WTC11 (cell line): ENCODE measurements around the gene PPP2R1B. TPM values are rescaled to one million over a fixed set of nuclear protein-coding genes. Genes with fewer than 3 reads are reported as not detected.

Source experiments
- ATAC-seq: fragments of 200-7000 bp; cut with Tn5 transposase; 2 replicates; pipeline ENCODE4 v1.10.0; 2021; ENCODE audit warnings: mild to moderate bottlenecking, moderate library complexity
- CTCF ChIA-PET: fragments of 300-600 bp; sonication (Branson Sonifier 250); formaldehyde crosslinking; loops from one replicate; lab custom pipeline; 2021; ENCODE audit warnings: antibody characterized with exemption; lab: Charles Lee
- POLR2A ChIA-PET: fragments of 350-600 bp; sonication (Branson Sonifier 250); formaldehyde crosslinking; loops from one replicate; lab custom pipeline; 2021; ENCODE audit warnings: antibody characterized with exemption; lab: Charles Lee
- DNase-seq: peaks from one replicate; pipeline ENCODE4 v3.0.0; 2021; ENCODE audit warnings: low spot score
- H3K27ac Mint-ChIP-seq: 2 replicates; pipeline ENCODE4 v1.8.0; 2021; ENCODE audit warnings: mixed read lengths
- H3K27me3 Mint-ChIP-seq: 2 replicates; pipeline ENCODE4 v1.8.0; 2021; ENCODE audit warnings: low read depth, mild to moderate bottlenecking, moderate library complexity, mixed read lengths
- H3K36me3 Mint-ChIP-seq: 2 replicates; pipeline ENCODE4 v1.8.0; 2021; ENCODE audit warnings: mixed read lengths
- H3K4me1 Mint-ChIP-seq: 2 replicates; pipeline ENCODE4 v1.8.0; 2022; ENCODE audit warnings: mixed read lengths
- H3K4me3 Mint-ChIP-seq: 2 replicates; pipeline ENCODE4 v1.8.0; 2021; ENCODE audit warnings: mild to moderate bottlenecking, moderate library complexity, mixed read lengths
- H3K9me3 Mint-ChIP-seq: 2 replicates; pipeline ENCODE4 v1.8.0; 2021; ENCODE audit warnings: mixed read lengths
- ATF1 ChIP-seq: sonication (generic); formaldehyde crosslinking; IDR thresholded peaks from 2 replicates; pipeline ENCODE4 v1.8.1; 2023; ENCODE audit warnings: mild to moderate bottlenecking, moderate library complexity, missing genetic modification reagents
- CREB1 ChIP-seq: sonication (generic); formaldehyde crosslinking; IDR thresholded peaks from 2 replicates; pipeline ENCODE4 v1.8.0; 2023; ENCODE audit warnings: mild to moderate bottlenecking, missing genetic modification reagents
- ETV6 ChIP-seq: sonication (generic); formaldehyde crosslinking; IDR thresholded peaks from 2 replicates; pipeline ENCODE4 v1.8.1; 2022; ENCODE audit warnings: mild to moderate bottlenecking, missing genetic modification reagents
- FOXJ3 ChIP-seq: sonication (generic); formaldehyde crosslinking; IDR thresholded peaks from 2 replicates; pipeline ENCODE4 v1.9.0; 2021; ENCODE audit warnings: missing genetic modification reagents, mild to moderate bottlenecking, borderline replicate concordance
- GRHL2 ChIP-seq: fragments of 250-450 bp; sonication (Bioruptor Pico); IDR thresholded peaks from 2 replicates; pipeline ENCODE4 v1.8.0; 2022; ENCODE audit warnings: mild to moderate bottlenecking, moderate library complexity; ENCODE audit not compliant: insufficient replicate concordance, severe bottlenecking
- GTF2I ChIP-seq: fragments of 250-450 bp; sonication (Bioruptor Pico); conservative IDR thresholded peaks from 2 replicates; pipeline ENCODE4 v1.4.0; 2021; ENCODE audit warnings: mild to moderate bottlenecking
- MYBL2 ChIP-seq: sonication (generic); formaldehyde crosslinking; IDR thresholded peaks from 2 replicates; pipeline ENCODE4 v1.8.1; 2023; ENCODE audit warnings: mild to moderate bottlenecking, moderate library complexity, missing genetic modification reagents
- NR3C1 ChIP-seq: sonication (generic); formaldehyde crosslinking; conservative IDR thresholded peaks from 2 replicates; pipeline ENCODE4 v1.8.1; 2023; ENCODE audit warnings: low read depth, mild to moderate bottlenecking, missing genetic modification reagents
- OVOL2 ChIP-seq: fragments of 250-450 bp; sonication (Bioruptor Pico); IDR thresholded peaks from 2 replicates; pipeline ENCODE4 v1.9.0; 2021; ENCODE audit warnings: mild to moderate bottlenecking, borderline replicate concordance
- PRRX2 ChIP-seq: fragments of 250-450 bp; sonication (Bioruptor Pico); IDR thresholded peaks from 2 replicates; pipeline ENCODE4 v1.8.0; 2021; ENCODE audit warnings: mild to moderate bottlenecking
- RELA ChIP-seq: sonication (generic); formaldehyde crosslinking; IDR thresholded peaks from 2 replicates; pipeline ENCODE4 v1.8.1; 2022; ENCODE audit warnings: missing genetic modification reagents, mild to moderate bottlenecking, borderline replicate concordance
- SMAD4 ChIP-seq: sonication (generic); formaldehyde crosslinking; IDR thresholded peaks from 2 replicates; pipeline ENCODE4 v1.8.0; 2022; ENCODE audit warnings: mild to moderate bottlenecking, missing genetic modification reagents
- ZBTB21 ChIP-seq: sonication (generic); formaldehyde crosslinking; IDR thresholded peaks from 2 replicates; pipeline ENCODE4 v1.8.1; 2023; ENCODE audit warnings: mild to moderate bottlenecking, missing genetic modification reagents, borderline replicate concordance
- ZNF138 ChIP-seq: sonication (generic); formaldehyde crosslinking; conservative IDR thresholded peaks from 2 replicates; pipeline ENCODE4 v1.8.1; 2022; ENCODE audit warnings: mild to moderate bottlenecking, moderate library complexity, missing genetic modification reagents
- ZNF232 ChIP-seq: sonication (generic); formaldehyde crosslinking; IDR thresholded peaks from 2 replicates; pipeline ENCODE4 v1.8.0; 2022; ENCODE audit warnings: mild to moderate bottlenecking, missing genetic modification reagents
- ZNF416 ChIP-seq: fragments of 250-450 bp; sonication (Bioruptor Pico); IDR thresholded peaks from 2 replicates; pipeline ENCODE4 v1.9.0; 2021; ENCODE audit warnings: mild to moderate bottlenecking, inconsistent platforms
- ZNF671 ChIP-seq: fragments of 250-450 bp; sonication (Bioruptor Pico); IDR thresholded peaks from 2 replicates; pipeline ENCODE4 v1.8.0; 2021; ENCODE audit warnings: mild to moderate bottlenecking
- total RNA-seq: library from RNA; stranded (reverse); gene quantifications from 3 replicates; pipeline ENCODE4 v1.2.3, GENCODE V29; 2021
- TF ChIP-seq, protein P1 (sequence below): fragments of 250-450 bp; sonication (Bioruptor Pico); IDR thresholded peaks from 2 replicates; pipeline ENCODE4 v1.9.0; 2021; ENCODE audit warnings: mild to moderate bottlenecking
- TF ChIP-seq, protein P2 (sequence below): sonication (generic); formaldehyde crosslinking; IDR thresholded peaks from 2 replicates; pipeline ENCODE4 v1.8.1; 2022; ENCODE audit warnings: low read depth, missing genetic modification reagents, borderline replicate concordance
- TF ChIP-seq, protein P3 (sequence below): sonication (generic); formaldehyde crosslinking; IDR thresholded peaks from 2 replicates; pipeline ENCODE4 v1.8.0; 2023; ENCODE audit warnings: mild to moderate bottlenecking, missing genetic modification reagents
- TF ChIP-seq, protein P4 (sequence below): fragments of 250-450 bp; sonication (Bioruptor Pico); IDR thresholded peaks from 2 replicates; pipeline ENCODE4 v2.1.2; 2022; ENCODE audit warnings: mild to moderate bottlenecking, moderate library complexity
- TF ChIP-seq, protein P5 (sequence below): fragments of 250-450 bp; sonication (Bioruptor Pico); conservative IDR thresholded peaks from 2 replicates; pipeline ENCODE4 v1.9.0; 2021; ENCODE audit warnings: mild to moderate bottlenecking

PPP2R1B gene
- total RNA-seq, 1 experiment from 2014 or later: 87.7 TPM

DNA sequence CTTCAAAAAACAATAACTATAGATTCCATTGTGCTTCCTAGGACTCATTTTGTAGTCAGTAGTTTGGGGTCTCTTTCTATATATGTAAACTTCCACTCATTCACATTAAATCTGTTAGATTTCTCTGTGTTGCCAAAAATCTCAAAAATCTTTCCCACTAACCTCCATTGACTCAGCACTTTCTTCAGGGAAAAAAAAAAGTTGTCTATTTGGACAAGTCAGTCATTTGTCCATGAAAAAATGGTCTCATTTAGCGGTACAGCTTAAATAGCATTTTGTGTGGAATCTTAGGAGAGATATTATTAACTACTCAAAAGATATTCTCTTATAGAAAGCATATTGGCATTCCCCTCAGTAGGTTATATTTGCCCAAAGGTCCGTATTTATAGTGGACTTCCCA lies 81.9 kb downstream of the PPP2R1B start:
- Mint-ChIP-seq H3K27me3 (no peaks in the 10 kb centered on the region), H3K4me3 (no peak overlapping the region), H3K36me3 (no peaks in the 10 kb centered on the region), H3K27ac (peak overlapping the region; percentile 2; the same call in 1 of the 2 replicates), H3K9me3 (no peaks in the 10 kb centered on the region), H3K4me1 (no peaks in the 10 kb centered on the region)
- CTCF ChIA-PET: no interaction called here
- POLR2A ChIA-PET: no interaction called here
- no peak for DNase-seq
- ATAC-seq: no peak
- TF ChIP-seq ZNF671 (CRISPR knock-in tag): no peak
- no peak for TF ChIP-seq RELA
- TF ChIP-seq FOXJ3: no peak
- TF ChIP-seq ZNF138 (CRISPR knock-in tag): no peak
- no peak for TF ChIP-seq MYBL2 (CRISPR knock-in tag)
- TF ChIP-seq, protein P1, sequence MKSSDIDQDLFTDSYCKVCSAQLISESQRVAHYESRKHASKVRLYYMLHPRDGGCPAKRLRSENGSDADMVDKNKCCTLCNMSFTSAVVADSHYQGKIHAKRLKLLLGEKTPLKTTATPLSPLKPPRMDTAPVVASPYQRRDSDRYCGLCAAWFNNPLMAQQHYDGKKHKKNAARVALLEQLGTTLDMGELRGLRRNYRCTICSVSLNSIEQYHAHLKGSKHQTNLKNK (CRISPR knock-in tag): no peak
- no peak for TF ChIP-seq GRHL2 (CRISPR knock-in tag)
- TF ChIP-seq OVOL2 (CRISPR knock-in tag): no peak
- TF ChIP-seq, protein P2, sequence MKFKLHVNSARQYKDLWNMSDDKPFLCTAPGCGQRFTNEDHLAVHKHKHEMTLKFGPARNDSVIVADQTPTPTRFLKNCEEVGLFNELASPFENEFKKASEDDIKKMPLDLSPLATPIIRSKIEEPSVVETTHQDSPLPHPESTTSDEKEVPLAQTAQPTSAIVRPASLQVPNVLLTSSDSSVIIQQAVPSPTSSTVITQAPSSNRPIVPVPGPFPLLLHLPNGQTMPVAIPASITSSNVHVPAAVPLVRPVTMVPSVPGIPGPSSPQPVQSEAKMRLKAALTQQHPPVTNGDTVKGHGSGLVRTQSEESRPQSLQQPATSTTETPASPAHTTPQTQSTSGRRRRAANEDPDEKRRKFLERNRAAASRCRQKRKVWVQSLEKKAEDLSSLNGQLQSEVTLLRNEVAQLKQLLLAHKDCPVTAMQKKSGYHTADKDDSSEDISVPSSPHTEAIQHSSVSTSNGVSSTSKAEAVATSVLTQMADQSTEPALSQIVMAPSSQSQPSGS (CRISPR knock-in tag): no peak
- TF ChIP-seq SMAD4 (CRISPR knock-in tag): no peak
- no peak for TF ChIP-seq NR3C1 (CRISPR knock-in tag)
- TF ChIP-seq, protein P3, sequence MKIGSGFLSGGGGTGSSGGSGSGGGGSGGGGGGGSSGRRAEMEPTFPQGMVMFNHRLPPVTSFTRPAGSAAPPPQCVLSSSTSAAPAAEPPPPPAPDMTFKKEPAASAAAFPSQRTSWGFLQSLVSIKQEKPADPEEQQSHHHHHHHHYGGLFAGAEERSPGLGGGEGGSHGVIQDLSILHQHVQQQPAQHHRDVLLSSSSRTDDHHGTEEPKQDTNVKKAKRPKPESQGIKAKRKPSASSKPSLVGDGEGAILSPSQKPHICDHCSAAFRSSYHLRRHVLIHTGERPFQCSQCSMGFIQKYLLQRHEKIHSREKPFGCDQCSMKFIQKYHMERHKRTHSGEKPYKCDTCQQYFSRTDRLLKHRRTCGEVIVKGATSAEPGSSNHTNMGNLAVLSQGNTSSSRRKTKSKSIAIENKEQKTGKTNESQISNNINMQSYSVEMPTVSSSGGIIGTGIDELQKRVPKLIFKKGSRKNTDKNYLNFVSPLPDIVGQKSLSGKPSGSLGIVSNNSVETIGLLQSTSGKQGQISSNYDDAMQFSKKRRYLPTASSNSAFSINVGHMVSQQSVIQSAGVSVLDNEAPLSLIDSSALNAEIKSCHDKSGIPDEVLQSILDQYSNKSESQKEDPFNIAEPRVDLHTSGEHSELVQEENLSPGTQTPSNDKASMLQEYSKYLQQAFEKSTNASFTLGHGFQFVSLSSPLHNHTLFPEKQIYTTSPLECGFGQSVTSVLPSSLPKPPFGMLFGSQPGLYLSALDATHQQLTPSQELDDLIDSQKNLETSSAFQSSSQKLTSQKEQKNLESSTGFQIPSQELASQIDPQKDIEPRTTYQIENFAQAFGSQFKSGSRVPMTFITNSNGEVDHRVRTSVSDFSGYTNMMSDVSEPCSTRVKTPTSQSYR (CRISPR knock-in tag): no peak
- TF ChIP-seq CREB1 (CRISPR knock-in tag): no peak
- no peak for TF ChIP-seq PRRX2 (CRISPR knock-in tag)
- TF ChIP-seq ZBTB21 (CRISPR knock-in tag): no peak
- no peak for TF ChIP-seq GTF2I (CRISPR knock-in tag)
- TF ChIP-seq, protein P4, sequence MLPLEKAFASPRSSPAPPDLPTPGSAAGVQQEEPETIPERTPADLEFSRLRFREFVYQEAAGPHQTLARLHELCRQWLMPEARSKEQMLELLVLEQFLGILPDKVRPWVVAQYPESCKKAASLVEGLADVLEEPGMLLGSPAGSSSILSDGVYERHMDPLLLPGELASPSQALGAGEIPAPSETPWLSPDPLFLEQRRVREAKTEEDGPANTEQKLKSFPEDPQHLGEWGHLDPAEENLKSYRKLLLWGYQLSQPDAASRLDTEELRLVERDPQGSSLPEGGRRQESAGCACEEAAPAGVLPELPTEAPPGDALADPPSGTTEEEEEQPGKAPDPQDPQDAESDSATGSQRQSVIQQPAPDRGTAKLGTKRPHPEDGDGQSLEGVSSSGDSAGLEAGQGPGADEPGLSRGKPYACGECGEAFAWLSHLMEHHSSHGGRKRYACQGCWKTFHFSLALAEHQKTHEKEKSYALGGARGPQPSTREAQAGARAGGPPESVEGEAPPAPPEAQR (CRISPR knock-in tag): no peak

DNA sequence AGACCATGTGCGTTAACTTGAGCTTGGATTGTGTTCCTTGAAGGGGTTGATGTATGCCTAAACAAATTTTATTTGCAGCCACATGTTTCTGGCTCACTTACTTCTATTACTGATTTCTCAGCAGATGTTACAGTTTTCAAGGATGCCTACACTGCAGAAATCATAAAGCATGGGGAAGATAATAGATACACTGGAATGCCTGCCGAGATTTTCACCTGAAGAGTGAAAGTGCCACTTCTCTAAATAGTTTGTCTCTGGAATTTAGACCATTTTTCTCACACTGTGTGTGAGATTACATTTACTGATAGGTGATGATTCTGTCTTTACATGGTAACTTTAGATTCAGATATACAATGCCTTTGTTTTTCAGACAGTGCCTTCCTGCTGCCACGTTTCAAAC lies 82.4 kb downstream of the PPP2R1B start:
- no peak for ATAC-seq
- Mint-ChIP-seq H3K4me1 (no peaks in the 10 kb centered on the region), H3K27ac (peak overlapping the region; percentile 2; the same call in 1 of the 2 replicates), H3K4me3 (no peak overlapping the region), H3K36me3 (no peaks in the 10 kb centered on the region), H3K9me3 (no peaks in the 10 kb centered on the region), H3K27me3 (no peaks in the 10 kb centered on the region)
- ChIA-PET POLR2A (no interaction called here), CTCF (no interaction called here)
- DNase-seq: no peak
- TF ChIP-seq ATF1: no peak
- TF ChIP-seq, protein P5, sequence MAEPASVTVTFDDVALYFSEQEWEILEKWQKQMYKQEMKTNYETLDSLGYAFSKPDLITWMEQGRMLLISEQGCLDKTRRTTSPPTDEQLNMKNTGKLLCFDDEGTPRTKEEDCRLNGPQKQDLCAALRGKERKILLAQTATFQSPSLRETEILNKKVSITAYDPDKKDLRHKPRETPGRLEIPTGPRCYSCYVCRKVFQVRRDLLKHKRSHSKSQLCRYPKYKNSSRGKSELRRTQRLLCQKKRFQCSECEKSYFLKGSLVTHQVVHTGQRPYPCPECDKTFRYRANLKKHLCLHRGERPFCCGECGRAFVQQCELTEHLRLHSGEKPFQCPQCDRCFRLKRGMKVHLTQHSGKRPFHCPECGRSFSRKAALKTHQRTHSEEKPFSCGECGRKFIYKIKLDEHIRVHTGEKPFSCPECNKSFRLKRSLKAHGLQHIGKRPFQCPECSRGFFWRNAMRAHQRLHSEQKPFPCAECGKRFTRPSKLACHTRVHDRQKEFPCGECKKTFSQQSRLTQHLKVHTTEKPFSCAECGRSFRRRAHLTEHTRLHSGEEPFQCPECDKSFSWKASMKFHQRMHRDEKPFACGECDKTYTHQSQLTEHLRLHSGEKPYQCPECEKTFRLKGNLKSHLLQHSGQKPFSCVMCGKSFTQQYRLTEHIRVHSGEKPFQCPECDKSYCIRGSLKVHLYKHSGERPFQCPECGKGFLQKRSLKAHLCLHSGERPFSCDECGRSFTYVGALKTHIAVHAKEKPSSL: no peak
- TF ChIP-seq, protein P3 (CRISPR knock-in tag): no peak
- TF ChIP-seq ETV6: no peak
- TF ChIP-seq FOXJ3: no peak
- no peak for TF ChIP-seq ZNF232
- TF ChIP-seq ZNF416 (CRISPR knock-in tag): no peak
